ENCODE measurements around the gene BRAT1.
"Not testable (repeated sequence)": the region's sequence is repeated elsewhere in the genome, so short reads cannot be mapped to it uniquely, and the experiment has no call there.

BRAT1 gene

DNA sequence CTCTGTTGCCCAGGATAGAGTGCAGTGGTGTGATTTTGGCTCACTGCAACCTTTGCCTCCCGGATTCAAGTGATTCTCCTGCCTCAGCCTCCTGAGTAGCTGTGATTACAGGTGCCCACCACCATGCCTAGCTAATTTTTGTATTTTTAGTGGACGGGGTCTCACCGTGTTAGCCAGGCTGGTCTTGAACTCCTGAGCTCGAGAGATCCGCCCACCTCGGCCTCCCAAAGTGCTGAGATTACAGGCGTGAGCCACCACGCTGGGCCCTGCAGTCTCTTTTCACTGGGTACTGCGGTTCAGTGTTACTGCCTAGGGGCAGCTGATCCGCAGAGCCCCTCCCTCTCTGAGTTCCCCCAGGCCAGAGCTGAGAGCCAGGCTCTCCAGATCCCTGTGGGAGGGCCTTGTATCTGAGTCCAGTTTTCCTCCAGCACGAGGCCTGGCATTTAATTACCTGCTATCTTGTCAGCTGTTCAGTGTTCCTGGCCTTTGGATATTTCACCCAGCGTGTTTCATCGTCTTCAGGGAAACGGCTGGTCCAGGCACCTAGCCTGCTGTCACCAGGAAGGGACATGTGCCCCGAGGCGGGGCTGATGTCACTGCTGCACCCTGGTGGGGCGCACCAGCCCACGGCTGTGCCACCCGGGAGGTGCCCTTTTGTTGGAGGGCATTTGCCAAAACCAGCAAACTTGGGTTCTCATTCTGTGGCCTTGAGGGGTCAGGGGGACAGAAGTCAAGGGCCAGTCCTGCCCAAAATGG, 19.3 kb downstream of the BRAT1 start:
- DNase-seq (ENCODE audit: low read depth in 2 of 2) = not testable (repeated sequence)

DNA sequence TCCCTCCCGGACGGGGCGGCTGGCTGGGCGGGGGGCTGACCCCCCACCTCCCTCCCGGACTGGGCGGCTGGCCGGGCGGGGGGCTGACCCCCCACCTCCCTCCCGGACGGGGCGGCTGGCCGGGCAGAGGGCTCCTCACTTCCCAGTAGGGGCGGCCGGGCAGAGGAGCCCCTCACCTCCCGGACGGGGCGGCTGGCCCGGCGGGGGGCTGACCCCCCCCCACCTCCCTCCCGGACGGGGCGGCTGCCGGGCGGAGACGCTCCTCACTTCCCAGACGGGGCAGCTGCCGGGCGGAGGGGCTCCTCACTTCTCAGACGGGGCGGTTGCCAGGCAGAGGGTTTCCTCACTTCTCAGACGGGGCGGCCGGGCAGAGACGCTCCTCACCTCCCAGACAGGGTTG, 21.1 kb downstream of the BRAT1 start:
- not testable (repeated sequence) for DNase-seq (ENCODE audit: low read depth in 2 of 2)

DNA sequence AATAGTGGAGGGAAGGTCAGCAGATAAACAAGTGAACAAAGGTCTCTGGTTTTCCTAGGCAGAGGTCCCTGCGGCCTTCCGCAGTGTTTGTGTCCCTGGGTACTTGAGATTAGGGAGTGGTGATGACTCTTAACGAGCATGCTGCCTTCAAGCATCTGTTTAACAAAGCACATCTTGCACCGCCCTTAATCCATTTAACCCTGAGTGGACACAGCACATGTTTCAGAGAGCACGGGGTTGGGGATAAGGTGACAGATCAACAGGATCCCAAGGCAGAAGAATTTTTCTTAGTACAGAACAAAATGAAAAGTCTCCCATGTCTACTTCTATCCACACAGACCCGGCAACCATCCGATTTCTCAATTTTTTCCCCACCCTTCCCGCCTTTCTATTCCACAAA, 21.8 kb downstream of the BRAT1 start:
- DNase-seq (ENCODE audit: low read depth in 2 of 2) = not testable (repeated sequence)

DNA sequence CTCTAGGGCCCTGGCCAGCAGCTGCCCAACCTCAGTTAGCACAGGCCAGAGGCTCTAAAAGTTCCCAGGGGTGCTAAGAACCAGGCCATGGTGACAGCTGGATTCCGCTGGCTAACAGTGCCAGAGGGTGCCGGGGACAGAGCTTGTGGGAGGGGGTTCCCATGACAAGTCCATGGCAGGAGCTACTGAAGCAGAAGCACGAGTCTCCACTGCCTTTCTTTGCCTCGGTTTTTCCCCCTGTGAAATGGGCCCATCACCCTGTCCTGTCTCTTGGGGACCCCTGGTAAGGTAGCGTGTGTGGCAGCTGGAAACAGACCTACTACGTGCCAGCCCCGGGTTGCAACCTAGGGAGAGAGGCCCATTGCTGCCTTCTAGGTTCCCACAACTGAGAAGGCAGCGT, 22.5 kb downstream of the BRAT1 start:
- DNase-seq (ENCODE audit: low read depth in 2 of 2) = not testable (repeated sequence)

DNA sequence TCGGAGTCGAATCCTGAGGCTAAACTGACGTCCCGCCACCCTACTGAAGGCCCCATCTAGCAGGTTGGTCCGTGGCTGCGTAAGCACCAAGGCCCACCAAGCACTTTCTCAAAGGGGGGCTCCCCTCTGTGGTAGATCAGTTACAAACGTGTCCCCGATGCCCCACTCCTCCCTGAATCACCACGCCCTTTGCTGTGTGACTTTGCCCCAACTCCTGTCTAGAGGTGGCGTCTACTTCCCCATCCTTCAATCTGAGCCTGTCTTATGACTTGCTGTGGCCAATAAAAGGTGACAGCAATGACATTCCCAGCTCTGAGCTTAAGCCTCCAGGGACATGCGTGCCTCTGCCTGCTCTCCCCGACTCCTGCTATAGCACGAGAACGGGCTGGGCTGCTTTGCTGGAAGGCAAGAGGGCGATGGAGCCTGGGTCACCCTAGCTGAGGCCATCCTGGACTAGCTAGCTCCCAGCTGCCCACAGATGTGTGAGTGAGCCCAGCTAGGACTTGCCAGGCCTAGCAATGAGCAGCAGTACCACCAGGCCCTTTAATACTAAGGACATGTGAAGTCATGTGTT, 23.0 kb downstream of the BRAT1 start:
- DNase-seq (ENCODE audit: low read depth in 2 of 2) = not testable (repeated sequence)

DNA sequence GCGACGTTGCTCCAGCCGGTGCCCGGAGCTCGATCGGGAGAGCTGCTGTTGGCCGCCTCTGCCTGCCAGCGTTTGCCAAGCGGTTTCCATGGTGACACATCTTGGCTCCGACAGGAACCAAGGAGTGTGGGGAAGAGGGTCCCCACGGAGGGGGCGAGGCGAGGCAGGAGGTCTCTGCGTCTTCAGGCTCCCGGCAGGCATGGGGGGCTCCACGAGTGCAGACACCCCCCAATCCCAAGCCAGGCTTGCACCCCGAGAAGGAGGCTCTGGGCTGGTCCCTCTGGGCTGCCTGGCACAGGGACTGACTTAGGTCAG, 23.6 kb downstream of the BRAT1 start:
- not testable (repeated sequence) for DNase-seq (ENCODE audit: low read depth in 2 of 2)

DNA sequence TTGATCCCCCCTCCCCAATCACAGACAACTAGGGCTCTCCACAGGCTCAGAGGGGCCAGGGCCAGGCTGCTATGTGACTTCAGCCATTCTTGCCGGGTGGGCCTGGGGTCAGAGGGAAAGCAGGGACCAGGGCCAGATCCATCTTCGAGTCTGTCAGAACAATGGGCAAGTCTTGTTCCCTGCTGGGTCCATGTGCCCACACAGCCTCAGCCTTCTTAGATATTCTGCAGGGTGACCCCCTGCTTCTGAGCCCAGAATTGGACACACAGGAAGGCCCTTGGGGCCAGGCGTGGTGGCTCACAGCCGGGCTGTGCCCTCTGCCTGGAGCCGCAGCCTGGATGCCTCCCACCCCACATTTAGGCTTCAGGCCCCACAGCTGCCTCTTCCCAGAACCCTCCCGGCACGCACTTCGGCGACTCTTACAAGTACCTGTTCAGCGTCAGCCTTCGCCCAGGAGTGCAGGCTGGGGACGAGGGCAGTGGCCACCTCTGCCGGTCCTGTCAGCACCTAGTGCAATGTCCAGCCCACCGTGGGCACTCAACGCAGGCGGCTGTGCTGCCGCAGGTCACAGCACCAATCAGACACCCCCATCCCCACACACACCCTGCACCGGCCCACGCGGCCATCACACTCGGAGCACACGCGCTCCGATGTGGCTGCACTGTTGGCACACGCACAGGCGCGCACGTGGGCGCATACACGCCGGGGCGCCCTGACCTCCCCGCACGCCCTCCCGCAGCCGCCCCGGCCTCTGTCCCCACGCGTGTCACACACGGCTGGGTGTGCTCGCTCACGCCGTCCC, 24.1 kb downstream of the BRAT1 start:
- DNase-seq (ENCODE audit: low read depth in 2 of 2) = not testable (repeated sequence)

DNA sequence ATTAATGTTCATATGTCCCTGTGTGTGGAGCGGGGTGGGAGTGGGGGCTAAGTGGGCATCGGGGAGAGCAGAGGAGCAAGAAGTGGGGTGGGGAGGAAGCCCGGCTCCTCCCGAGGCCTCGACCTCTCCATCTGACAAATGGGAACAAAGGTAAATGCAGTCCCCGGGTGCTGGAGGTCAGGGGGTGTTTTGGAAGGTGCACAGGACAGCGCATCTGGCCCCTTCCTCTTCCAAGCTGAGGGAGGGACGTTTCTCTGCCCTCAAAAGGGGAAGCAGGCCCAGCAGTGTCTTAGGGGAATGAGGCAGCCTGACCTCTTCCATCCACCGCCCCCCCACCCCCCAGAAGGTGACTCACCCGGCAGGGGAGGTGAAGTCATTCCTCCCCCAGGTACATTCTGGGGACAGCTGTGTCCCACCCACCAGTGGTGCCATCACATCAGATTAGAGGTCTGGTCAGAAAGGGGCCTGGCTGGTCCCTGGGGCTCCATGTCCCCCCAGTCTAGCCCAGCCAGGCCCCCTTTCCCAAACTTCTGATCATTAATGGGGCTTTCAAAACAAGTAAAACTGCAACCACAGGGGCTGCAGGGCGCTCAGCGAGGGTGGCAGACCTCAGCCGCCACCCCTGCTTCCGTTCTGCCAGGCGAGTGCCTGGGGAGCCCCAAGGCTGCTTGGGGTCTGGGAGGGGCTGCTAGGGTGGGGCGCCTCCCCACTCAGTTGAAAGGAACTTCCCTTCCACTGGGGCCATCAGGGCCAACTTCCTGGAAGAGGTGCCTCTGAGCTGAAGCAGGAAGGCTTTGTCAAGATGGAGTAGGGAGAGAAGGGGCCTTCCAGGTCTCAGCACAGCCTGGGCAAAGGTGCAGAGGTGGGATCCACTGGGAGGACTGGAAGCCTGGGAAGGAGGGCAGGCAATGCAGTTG, 25.0 kb downstream of the BRAT1 start:
- peak; percentile 66 to 82 for DNase-seq (ENCODE audit: low read depth in 2 of 2)

DNA sequence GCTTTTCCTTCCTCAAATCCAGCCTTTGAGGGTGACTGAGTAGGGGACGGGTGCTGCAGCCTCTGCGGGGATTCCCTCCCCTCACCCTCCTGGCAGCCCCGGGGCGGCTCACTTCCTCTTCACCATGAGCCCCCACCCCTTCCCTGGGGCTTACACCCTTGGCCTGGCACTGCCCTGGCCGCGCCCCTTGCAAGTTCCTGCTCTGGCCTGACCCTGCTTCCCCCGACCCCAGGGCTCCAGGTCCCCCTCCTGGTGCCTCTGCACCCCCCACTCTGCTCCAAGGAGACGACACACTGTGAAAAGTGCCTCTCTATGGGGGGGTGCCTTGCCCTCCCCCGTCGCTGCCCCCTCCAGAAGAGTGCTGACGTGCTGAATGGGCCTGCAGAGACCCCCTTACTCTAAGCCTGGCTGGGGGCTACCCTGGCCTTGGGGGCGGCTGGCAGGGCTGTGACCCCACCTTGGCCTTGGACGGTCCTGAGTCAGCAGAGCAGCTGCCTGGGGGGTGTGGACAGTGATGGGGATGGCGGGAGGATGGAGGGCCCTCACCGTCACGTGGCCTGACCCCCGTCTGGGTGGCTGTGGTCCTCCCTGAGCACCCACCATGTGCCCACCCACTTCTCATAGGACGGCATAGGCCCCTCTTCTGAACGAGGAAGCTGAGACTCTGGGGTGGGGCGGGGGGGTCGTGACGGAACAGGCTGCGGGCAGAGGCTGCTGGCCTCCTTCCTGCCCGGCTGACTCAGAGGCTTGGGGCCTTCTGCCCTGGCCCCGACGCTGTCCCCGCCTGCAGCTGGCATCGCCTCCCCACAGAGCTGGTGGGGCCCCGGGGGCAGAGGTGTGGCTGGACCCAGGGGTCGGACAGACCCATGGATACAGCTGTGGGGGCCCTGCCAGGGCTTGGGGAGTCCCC, 25.9 kb downstream of the BRAT1 start:
- peak in 1 of 2 donors; percentile 59 for DNase-seq (ENCODE audit: low read depth in 2 of 2)

DNA sequence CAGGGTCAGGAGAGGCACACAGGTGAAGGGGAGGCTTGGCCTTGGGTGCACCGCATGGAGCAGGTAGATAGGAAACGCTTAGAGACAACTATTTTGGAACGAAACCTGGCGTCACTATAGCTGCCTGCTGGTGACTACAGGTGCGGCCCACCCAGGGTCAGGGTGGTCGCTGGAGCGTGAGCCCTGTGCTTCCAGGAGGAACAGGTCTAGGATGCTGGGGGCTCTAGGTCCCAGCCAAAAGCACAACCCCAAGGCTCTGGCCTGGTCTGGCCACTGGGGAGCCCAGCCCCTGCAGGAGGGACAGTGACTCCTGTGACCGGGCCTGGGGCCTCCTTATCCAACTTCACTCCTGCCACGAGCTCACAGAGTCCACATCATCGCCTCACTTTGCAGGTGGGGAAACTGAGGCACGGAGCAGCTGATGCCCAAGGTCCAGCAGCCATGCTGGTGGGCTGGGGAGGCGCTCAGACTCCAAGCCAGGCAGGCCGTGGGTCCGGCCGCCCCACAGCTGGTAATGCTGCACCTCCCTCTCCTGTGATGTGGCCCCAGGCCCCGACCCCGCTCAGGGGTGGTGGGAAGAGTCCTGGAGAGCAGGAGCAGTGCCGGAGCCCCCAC, 26.7 kb downstream of the BRAT1 start:
- DNase-seq (ENCODE audit: low read depth in 2 of 2) = no peak

DNA sequence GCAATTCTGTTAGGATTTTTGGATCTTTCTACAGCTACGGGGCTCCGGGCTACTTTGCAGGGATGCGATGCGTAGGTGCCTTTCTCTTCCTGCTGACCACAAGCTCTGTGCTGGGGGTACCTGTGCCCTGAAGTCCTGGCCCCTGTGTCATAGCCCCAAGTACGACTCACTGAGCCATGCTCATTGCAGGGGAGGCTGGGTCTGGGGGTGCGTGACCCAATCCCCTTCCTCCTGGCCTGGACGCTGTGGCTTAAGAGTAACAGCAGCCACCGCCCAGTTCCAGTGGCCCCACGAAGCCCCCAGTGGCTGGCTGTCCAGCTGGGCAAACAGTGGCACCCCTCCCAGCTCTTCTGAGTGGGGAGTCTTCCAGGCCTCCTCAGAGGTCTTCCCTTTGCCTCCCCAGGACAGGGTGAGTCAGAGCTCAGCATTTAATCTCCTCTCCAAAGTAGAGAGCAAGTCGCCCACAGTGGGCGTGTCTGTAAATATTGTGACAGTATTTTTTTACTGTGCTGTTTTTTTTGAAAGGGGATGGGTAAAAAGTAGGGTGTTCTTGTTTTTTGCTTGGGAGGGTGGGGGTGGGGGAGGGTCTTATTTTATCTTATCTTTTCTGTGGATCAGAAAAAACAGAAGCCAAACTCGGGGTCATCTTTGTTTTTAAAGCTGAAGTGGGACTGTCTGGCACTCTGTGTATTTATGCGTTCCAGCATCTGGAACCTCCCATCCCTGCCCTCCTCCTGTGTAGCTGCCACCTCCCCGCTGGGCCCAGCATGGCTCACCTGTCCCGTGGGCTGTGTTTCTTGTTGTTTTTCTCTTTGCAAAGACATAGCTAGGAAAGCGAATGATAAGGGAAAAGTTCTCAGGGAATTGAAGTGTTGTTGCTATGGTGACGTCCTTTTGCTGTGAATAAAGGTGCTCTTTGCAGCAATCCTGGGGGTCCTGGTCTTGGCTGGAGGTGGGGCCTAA, 27.5 kb downstream of the BRAT1 start:
- peak; percentile 57 to 60 for DNase-seq (ENCODE audit: low read depth in 2 of 2)

DNA sequence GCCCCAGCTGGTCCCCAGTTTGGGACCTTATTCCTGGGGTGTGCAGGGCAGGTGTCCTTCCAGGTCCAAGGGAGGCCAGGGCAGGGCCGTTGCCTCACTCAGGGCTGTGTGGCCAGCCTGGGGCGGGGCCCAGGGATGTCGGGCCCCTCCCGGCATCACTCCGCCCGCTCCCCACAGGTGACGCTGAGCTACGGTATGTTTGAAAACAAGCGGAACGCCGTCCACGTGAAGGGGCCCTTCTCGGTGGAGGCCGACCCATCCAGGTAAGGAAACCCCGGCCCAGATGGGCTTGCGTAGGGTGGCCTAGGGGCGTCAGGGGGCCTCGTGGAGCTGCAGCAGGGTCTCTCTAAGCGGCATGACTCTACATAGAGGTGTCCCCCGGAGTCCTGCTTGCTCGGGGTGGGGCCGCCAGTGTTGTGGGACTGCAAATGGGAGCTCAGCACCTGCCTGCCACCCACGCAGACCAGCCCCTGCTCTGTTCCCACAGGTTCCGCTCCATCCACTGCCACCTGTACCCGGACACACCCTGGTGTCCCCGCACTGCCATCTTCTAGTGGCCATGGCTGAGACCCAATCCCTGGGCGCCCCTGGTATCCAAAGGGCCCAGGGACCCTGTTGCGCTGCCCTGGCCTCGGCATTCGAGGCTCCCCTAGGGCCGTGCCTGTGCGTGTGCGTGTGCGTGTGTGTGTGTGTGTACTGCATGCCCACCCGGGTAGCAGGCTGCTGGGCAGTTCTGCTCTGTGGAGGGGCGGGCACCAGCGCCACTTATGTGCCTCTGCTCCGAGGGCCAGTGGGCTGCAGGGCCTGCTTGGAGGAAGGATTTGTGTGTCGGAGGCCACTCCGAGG, 28.4 kb downstream of the BRAT1 start:
- DNase-seq (ENCODE audit: low read depth in 2 of 2) = no peak

DNA sequence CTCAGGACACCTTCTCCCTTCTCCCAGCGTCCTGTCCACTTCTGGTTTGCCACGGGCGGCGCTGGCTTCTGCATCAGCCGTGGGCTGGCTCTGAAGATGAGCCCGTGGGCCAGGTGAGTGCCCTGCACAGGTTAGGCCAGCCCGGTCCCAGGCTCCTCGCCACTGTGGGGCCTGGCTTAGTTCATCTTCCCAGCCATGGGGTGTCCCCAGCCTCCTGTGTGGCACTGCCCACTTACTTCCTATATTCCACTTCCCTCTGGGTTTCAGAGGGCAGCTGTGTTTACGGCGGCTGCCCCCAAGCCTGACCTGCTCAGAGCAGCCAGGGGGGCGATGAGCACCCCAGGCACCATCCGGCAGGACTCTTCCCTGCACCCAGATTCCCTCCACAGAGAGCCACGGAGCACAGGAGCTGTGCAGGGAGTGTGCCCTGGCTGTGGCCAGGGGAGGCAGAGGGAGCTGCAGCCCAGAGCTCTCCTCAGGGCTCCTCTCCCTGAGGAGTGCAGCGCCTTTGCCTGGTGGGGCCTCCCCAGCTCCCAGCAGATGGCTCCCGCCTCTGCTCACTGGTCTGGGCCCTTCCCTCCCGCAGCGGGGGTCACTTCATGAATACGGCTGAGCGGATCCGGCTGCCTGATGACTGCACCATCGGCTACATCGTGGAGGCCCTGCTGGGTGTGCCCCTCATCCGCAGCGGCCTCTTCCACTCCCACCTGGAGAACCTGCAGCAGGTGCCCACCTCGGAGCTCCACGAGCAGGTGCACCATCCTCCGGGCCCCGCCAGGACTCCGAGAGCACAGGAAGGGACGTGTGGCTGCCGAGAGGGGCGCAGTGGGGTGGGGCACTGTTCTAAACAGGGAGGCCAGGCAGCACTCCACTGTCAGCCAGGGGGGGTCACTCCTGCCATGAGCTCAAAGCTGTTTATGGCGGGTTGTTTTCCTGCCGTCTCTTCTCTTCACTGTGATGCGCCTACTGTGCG, 29.4 kb downstream of the BRAT1 start:
- DNase-seq (ENCODE audit: low read depth in 2 of 2) = no peak

DNA sequence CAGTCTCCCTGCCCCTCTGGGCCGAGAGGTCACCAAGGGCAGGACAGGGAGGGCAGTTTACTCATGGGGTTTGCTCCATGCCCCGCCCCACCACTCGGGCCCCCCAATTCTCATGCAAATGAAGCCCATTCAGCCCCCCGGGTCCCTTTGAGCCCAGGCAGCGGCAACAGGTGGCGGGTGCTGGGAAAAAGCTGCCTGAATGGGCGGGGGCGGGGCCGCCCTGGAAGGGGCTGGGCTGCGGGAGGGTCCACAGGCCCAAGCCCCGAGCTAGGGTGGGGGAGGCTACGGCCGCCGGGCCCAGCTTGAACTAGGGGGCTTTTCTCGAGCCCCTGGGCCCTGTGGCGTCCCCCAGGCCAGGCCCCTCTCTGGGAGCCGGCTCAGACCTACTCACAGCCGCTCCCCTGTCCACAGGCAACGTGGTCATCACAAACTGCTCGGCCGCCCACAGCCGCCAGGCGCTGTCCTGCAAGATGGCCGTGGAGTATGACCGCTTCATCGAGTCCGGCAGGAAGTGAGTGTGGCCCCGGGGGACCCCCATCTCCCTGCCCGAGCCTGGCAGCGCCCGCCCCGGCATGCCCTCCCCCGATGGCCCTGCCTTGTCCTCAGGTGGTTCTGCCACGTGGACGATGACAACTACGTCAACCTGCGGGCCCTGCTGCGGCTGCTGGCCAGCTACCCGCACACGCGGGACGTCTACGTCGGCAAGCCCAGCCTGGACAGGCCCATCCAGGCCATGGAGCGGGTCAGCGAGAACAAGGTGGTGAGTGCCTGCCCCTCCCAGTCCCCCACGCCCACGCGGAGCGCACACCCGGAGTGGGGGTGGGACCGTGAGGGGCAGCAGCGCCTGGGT, 30.3 kb downstream of the BRAT1 start:
- DNase-seq (ENCODE audit: low read depth in 2 of 2) = no peak

DNA sequence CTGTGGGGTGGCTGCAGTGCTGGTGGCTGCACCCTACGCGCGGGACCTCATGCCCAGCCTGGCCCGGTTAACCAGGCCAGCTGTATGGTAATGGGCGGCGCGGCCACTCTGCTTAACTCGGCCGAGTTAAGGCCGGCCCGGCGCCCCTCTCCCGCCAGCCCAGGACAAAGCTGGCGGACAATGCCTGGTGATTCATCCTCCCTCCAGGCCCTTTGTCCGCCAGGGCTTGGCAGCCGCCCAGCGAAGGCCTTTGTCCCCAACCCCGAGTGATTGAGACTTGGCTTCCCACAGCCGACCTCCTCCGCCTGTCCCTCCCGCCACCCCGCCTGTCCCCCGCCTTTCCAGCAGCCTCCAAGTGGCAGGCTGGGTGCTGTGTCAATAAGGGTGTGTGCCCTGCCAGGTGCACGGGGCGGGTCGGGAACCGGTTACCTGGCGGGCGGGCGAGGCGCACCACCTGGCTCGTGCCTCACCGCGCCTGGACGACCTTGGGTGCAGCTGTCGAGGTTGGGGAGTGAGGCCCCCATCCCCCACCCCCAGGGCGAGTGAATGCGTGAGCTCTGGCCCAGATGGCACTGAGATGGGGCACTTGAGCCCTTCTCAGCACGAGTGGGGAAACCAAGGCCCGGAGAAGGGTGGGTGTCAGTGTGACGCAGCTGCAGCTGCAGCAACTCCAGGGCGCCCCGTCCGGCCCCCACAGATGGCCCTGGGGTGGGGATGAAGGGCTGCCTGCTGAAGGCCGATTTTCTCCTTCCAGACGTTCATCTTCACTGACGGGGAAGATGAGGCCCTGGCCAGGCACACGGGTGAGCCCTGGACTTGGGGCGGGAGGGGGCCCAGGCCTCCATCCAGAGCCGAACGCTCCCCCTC, 31.1 kb downstream of the BRAT1 start:
- DNase-seq (ENCODE audit: low read depth in 2 of 2) = no peak

All from stimulated activated CD8-positive, alpha-beta memory T cell treated with anti-CD3 and anti-CD28 coated beads, Interleukin-7, amount 100 ng/mL, for 4 hours (primary cell).